ENCODE measurements around the gene KANTR.
A peak's percentile ranks its signal among the peaks of the same experiment; 100 is the strongest.

The KANTR gene

DNA sequence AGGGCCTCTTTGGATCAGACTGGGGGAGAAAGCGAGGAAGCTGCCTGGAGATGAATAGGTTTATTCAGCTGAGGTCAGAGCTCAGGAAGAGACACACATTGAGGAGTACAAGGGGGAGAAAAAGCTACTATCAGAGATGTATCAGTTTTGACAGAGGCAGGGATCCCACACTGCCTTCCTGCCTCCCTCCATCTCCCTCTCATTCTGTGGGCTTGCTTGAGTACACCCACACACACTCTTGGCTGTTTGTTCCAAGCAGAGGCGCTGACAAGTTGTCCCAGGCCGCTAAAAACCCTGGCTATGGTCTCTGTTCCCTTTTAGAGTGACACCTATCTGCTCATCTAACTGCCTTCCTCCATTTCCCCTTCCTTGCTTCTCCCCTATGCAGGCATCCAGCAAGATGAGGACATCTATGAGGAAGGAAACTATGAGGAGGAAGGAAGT, 6.5 kb upstream of the KANTR start:
- 0 out of 2 replicates have a peak overlapping the region, but pooled peaks have one; percentile 13 for H3K4me3 ChIP-seq (replicated peaks; ENCODE audit: low read depth, low read length)
- TF ChIP-seq CTCF (IDR thresholded peaks at IDR 0.05; ENCODE audit: low read depth, low read length, missing control alignments) = no peak
- no peak for DNase-seq (ENCODE audit: extremely low read depth, low read depth)

GRCh38 chrX:53088136-53088974, 5.6 kb upstream of the KANTR start:
- H3K4me3 ChIP-seq (replicated peaks; ENCODE audit: low read depth, low read length) = peak overlapping the region; percentile 17
- no peak for TF ChIP-seq CTCF (IDR thresholded peaks at IDR 0.05; ENCODE audit: low read depth, low read length, missing control alignments)
- no peak for DNase-seq (ENCODE audit: extremely low read depth, low read depth)

- no peak for DNase-seq (ENCODE audit: extremely low read depth, low read depth)
- TF ChIP-seq CTCF (IDR thresholded peaks at IDR 0.05; ENCODE audit: low read depth, low read length, missing control alignments) = peak; percentile 71
- peak overlapping the region; percentile 17 for H3K4me3 ChIP-seq (replicated peaks; ENCODE audit: low read depth, low read length)
These were observed 4.6 kb upstream of the KANTR start for GRCh38 chrX:53089224-53089842.

- H3K4me3 ChIP-seq (replicated peaks; ENCODE audit: low read depth, low read length) = no peak overlapping the region
- DNase-seq (ENCODE audit: extremely low read depth, low read depth) = no peak
- TF ChIP-seq CTCF (IDR thresholded peaks at IDR 0.05; ENCODE audit: low read depth, low read length, missing control alignments) = no peak
These were observed 4.0 kb upstream of the KANTR start for GRCh38 chrX:53089925-53090324.

DNA sequence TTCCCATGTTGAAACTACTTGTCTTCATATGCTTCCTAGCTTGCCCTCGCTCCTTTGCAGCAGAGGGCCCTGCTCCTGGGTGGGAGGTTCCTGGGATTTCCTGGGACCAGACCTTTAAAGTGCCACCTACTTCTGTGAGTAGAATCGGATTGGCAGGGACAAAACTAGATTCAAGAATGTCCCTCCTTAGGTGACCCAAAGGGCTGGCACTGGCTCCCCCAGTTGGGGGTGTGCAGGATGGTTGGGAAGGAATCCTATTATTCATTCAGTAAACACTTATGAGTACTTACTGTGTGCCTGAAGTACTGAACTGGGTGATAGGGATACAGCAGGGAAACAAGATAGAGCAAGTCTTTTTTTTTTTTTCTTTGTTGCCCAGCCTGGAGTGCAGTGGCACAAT, 2.6 kb upstream of the KANTR start:
- no peak for TF ChIP-seq CTCF (IDR thresholded peaks at IDR 0.05; ENCODE audit: low read depth, low read length, missing control alignments)
- no peak overlapping the region for H3K4me3 ChIP-seq (replicated peaks; ENCODE audit: low read depth, low read length)
- DNase-seq (ENCODE audit: extremely low read depth, low read depth) = no peak

DNA sequence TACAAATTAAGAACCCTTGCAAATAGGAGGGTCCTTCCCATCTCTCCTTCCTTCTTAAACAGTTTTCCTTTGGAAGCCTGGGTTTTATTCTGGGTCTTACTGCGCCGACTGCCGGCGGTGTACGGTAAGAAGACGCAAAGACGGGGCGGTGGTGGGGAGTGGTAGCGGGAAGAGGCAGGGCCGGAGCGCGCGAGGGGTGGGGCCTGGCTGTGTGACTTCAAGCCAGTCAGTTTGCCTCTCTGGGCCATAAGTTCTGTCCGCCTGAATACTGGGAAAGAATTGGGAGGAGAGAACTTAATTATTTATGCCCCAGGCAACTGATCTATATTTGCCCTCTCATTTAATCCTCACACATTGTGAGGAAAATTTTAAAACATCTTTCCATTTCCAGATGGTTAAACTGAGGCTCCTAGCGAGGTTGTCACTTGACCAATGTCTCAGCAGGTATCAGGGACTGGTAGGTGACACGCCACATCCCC, 726 bp upstream of the KANTR start:
- DNase-seq (ENCODE audit: extremely low read depth, low read depth) = no peak
- peak overlapping the region; percentile 76 for H3K4me3 ChIP-seq (replicated peaks; ENCODE audit: low read depth, low read length)
- TF ChIP-seq CTCF (IDR thresholded peaks at IDR 0.05; ENCODE audit: low read depth, low read length, missing control alignments) = peak; percentile 48

Data from HFF-Myc (cell line).